B cell (primary cell): ENCODE results near the gene IL11. TPM values are rescaled to one million over a fixed set of nuclear protein-coding genes. Genes with fewer than 3 reads are reported as not detected.

ENCODE experiments used
- ATAC-seq: fragments of 200-7000 bp; cut with Tn5 transposase; one replicate; pipeline ENCODE4 v1.10.0; 2021; ENCODE audit warnings: low read depth, mild to moderate bottlenecking, moderate number of reproducible peaks, moderate library complexity
- CTCF ChIA-PET: fragments of 350-600 bp; sonication (Branson Sonifier 250); formaldehyde crosslinking; loops from one replicate; lab custom pipeline; 2021; ENCODE audit warnings: antibody characterized with exemption, inconsistent platforms; lab: Charles Lee
- POLR2A ChIA-PET: fragments of 350-600 bp; sonication (Branson Sonifier 250); formaldehyde crosslinking; loops from one replicate; lab custom pipeline; 2021; ENCODE audit warnings: antibody characterized with exemption; lab: Charles Lee
- DNase-seq: peaks from one replicate; pipeline ENCODE4 v3.0.0; 2013
- H2AFZ ChIP-seq: 2 replicates; pipeline ENCODE4 v1.6.1; 2012; ENCODE audit warnings: mild to moderate bottlenecking, low read depth, low read length; ENCODE audit not compliant: insufficient read depth, poor library complexity, severe bottlenecking
- H3K27ac ChIP-seq, 2 donors: 1 replicate in 1 of 2; 2 replicates in 1 of 2; pipeline ENCODE4 v1.5.1; 2012 to 2013; ENCODE audit warnings: low read length in 2 of 2, mild to moderate bottlenecking in 2 of 2, moderate library complexity in 1 of 2
- H3K27me3 ChIP-seq, 4 experiments: fragments of 200-600 bp in 1 of 4; sonication (generic) in 1 of 4; replicated peaks in 1 of 4; 1 replicate in 2 of 4; 2 replicates in 2 of 4; pipeline versions ENCODE4 v1.6.1 to v1.7.0; 2013 to 2016; ENCODE audit warnings: low read length in 3 of 4, mild to moderate bottlenecking in 2 of 4, mixed read lengths in 1 of 4, moderate library complexity in 1 of 4; ENCODE audit not compliant: insufficient read depth in 4 of 4, control insufficient read depth in 3 of 4; ENCODE audit errors: control extremely low read depth in 1 of 4
- H3K36me3 ChIP-seq, 2 experiments: replicated peaks in 1 of 2; 1 replicate in 1 of 2; 2 replicates in 1 of 2; pipeline versions ENCODE4 v1.6.1 to v1.7.1; 2013; ENCODE audit warnings: low read length in 1 of 2; ENCODE audit not compliant: insufficient read depth in 2 of 2, control insufficient read depth in 1 of 2; ENCODE audit errors: control extremely low read depth in 1 of 2, extremely low read depth in 1 of 2
- H3K4me1 ChIP-seq, 2 donors: fragments of 200-600 bp in 1 of 2; sonication (generic) in 1 of 2; 1 replicate in 1 of 2; 2 replicates in 1 of 2; pipeline versions ENCODE4 v1.5.1 to v1.6.1; 2013 to 2017; ENCODE audit warnings: low read length in 2 of 2; ENCODE audit not compliant: control insufficient read depth in 2 of 2, insufficient read depth in 2 of 2
- H3K4me2 ChIP-seq: replicated peaks from 2 replicates; pipeline ENCODE3; 2012; ENCODE audit warnings: mild to moderate bottlenecking, low read depth, low read length; ENCODE audit not compliant: poor library complexity, severe bottlenecking
- H3K4me3 ChIP-seq, 5 experiments: fragments of 200-600 bp in 1 of 5; sonication (generic) in 1 of 5; 1 replicate in 3 of 5; 2 replicates in 2 of 5; pipeline versions ENCODE4 v1.5.1 to v1.7.0; 2011 to 2016; ENCODE audit warnings: low read length in 4 of 5, mild to moderate bottlenecking in 4 of 5, low read depth in 2 of 5, control low read depth in 1 of 5, moderate library complexity in 1 of 5; ENCODE audit not compliant: insufficient read depth in 1 of 5; ENCODE audit errors: control extremely low read depth in 1 of 5, extremely low read depth in 1 of 5
- H3K79me2 ChIP-seq: fragments of 200-600 bp; sonication (generic); one replicate; pipeline ENCODE4 v1.6.0; 2016; ENCODE audit warnings: low read length; ENCODE audit not compliant: control insufficient read depth, insufficient read depth
- H3K9ac ChIP-seq: fragments of 200-600 bp; sonication (generic); 2 replicates; pipeline ENCODE4 v1.6.1; 2017; ENCODE audit warnings: mild to moderate bottlenecking, low read length, moderate library complexity
- H3K9me3 ChIP-seq, 3 donors: one replicate each; pipeline versions ENCODE4 v1.6.1 to v1.7.1; 2013; ENCODE audit warnings: low read length in 2 of 3; ENCODE audit not compliant: control insufficient read depth in 2 of 3, insufficient read depth in 1 of 3; ENCODE audit errors: control extremely low read depth in 1 of 3
- H4K20me1 ChIP-seq: 2 replicates; pipeline ENCODE4 v1.6.0; 2012; ENCODE audit warnings: mild to moderate bottlenecking, low read length; ENCODE audit not compliant: insufficient read depth, control insufficient read depth, poor library complexity, severe bottlenecking
- H3K27ac Mint-ChIP-seq: one replicate; pipeline ENCODE4 v1.8.0; 2021; ENCODE audit warnings: mixed read lengths
- H3K27me3 Mint-ChIP-seq: one replicate; pipeline ENCODE4 v1.8.0; 2021; ENCODE audit warnings: mixed read lengths
- H3K4me1 Mint-ChIP-seq: one replicate; pipeline ENCODE4 v1.8.0; 2021; ENCODE audit warnings: mixed read lengths
- H3K4me3 Mint-ChIP-seq: one replicate; pipeline ENCODE4 v1.8.0; 2021; ENCODE audit warnings: mixed read lengths
- H3K9me3 Mint-ChIP-seq: one replicate; pipeline ENCODE4 v1.8.0; 2022; ENCODE audit warnings: mixed read lengths; ENCODE audit not compliant: insufficient read depth
- CTCF ChIP-seq: fragments of 200-600 bp; IDR thresholded peaks from one replicate; pipeline ENCODE4 v1.8.0; 2022; ENCODE audit warnings: antibody characterized with exemption, mild to moderate bottlenecking
- EZH2 ChIP-seq: IDR thresholded peaks from 2 replicates; pipeline ENCODE4 v1.6.1; 2012; ENCODE audit warnings: borderline replicate concordance, low read depth, mild to moderate bottlenecking, moderate library complexity, low read length; ENCODE audit not compliant: insufficient read depth, poor library complexity, severe bottlenecking
- WGBS: methylation state at CpG from one replicate; pipeline ENCODE4 v1.1.5; 2013; ENCODE audit warnings: missing lambda C conversion rate; ENCODE audit not compliant: insufficient coverage; 5-methylcytosine and 5-hydroxymethylcytosine counted together
- intact Hi-C: fragments of 100-400 bp; cut with micrococcal nuclease; formaldehyde crosslinking; loops from one replicate; pipeline ENCODE4 v1.10.0; 2022
- polyA plus RNA-seq: library from polyadenylated mRNA; depleted of rRNA; stranded (reverse); fragments of >200 nt; gene quantifications from 2 replicates; pipeline ENCODE4 v1.2.3, GENCODE V29; 2012
- total RNA-seq, 2 donors: library from RNA; stranded (reverse); fragments of 120-200 nt in 1 of 2; gene quantifications; 1 replicate in 1 of 2; 2 replicates in 1 of 2; pipeline versions ENCODE4 v1.2.3 to v1.2.4, GENCODE V29; 2013 to 2022

Gene IL11
- total and polyA plus RNA-seq, 2 donors (not counting 1 experiment from before 2014, with no cell fraction given), result not detected

- peak overlapping the region; percentile 74 for H3K9ac ChIP-seq
- H4K20me1 ChIP-seq, result no peaks in the 10 kb centered on the region
- H3K4me1 ChIP-seq, result peaks cover 16 to 28% of the 10 kb centered on the region in 2 donors
- peaks cover 0 to 7% (median 0%) of the 10 kb centered on the region in 3 donors for H3K9me3 ChIP-seq
- DNase-seq, result no peak
- H3K4me1 Mint-ChIP-seq, result peaks cover 20% of the 10 kb centered on the region
- no peak overlapping the region for H3K27ac Mint-ChIP-seq
- H2AFZ ChIP-seq, result peak overlapping the region; percentile 38
- intact Hi-C loops, result no loop called here
- ChIA-PET CTCF (no interaction called here), POLR2A (interaction anchor here (0.7 kb wide), 1 partner anchor 254 kb away, joined by 8 read pairs; no protein-coding TSS in a partner anchor)
- H3K4me3 ChIP-seq, result peak overlapping the region in 4 of 5 experiments; percentile 15 to 81 (median 59)
- no peak for TF ChIP-seq EZH2
- no peak for TF ChIP-seq CTCF
- no peak overlapping the region for H3K27ac ChIP-seq
- peaks cover 16% of the 10 kb centered on the region for H3K27me3 Mint-ChIP-seq
- H3K36me3 ChIP-seq, result peaks cover 0 to 10% of the 10 kb centered on the region in 2 experiments
- H3K4me3 Mint-ChIP-seq, result peak overlapping the region; percentile 84
- H3K79me2 ChIP-seq, result peaks cover 17% of the 10 kb centered on the region
- WGBS, result 2% methylated on average over 17 of the region's 24 CpGs
- peak overlapping the region; percentile 99 for H3K4me2 ChIP-seq
- no peak for ATAC-seq
- no peaks in the 10 kb centered on the region for H3K9me3 Mint-ChIP-seq
- peaks cover 0 to 23% (median 9%) of the 10 kb centered on the region in 4 experiments for H3K27me3 ChIP-seq
Observed at GRCh38 chr19:55340784-55341147, 29.5 kb downstream of the IL11 start.
